DMS53 treated with DMSO at 0.1 percent for 48 hours (cell line): ENCODE data around the gene SLC9A4.

Source experiments
- DNase-seq: peaks from one replicate; lab custom pipeline; 2025; ENCODE audit not compliant: unreplicated experiment; lab: John Stamatoyannopoulos, UW

Gene SLC9A4

DNA sequence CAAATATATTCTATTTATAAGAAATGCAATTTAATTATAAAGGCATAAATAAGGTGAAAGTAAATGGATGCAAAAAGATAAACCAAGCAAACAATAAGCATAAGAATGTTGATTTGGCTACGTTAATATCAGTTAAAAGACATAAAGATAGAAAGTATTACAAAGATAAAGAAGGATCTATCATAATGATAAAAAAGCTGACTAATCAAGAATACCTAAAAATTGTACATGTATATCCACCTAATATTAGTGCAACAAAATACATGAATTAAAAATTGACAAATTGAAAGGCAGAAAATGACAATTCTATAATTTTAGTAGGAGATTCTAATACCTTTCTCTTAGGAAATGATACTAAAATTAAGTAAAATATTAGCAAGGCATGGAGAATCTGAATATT, 21.5 kb downstream of the SLC9A4 start:
- no peak for DNase-seq

DNA sequence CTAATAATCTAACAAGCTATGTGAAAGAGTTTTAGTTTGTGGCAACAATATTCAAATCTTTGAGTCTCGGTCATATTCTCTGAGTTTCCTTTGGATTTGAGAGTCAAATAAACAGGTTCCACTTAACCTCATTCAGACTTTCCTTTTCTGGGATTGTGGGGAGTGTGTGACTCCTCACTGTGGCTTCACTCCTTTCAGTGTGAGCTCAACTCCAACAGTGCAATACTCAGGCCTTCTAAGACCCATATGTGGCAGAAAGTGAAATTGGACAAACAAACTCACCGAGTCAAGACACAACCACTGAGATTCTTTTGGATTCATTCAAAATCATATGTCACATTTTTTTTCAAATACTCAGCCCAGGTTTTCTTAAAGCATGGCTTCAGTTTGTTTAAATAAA, 25.4 kb downstream of the SLC9A4 start:
- no peak for DNase-seq

DNA sequence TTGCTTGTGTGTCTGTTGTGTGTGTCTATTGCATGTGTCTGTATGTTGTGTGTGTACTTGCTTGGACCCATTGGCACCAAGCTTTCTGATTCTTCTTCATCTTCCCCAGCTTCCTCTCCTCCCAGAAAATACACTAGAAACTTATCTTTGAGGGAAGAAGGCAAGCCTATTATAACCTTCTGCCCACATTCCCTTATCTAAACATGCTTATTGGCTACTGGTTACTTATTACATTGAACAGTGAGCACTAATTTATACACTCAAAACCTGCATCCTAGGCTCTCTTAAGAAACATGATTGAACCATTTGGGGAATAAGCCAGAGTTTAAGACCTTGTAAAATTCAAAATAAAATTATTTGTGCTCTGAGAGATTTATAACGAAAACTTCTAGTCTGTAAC, 26.5 kb downstream of the SLC9A4 start:
- DNase-seq, result no peak

DNA sequence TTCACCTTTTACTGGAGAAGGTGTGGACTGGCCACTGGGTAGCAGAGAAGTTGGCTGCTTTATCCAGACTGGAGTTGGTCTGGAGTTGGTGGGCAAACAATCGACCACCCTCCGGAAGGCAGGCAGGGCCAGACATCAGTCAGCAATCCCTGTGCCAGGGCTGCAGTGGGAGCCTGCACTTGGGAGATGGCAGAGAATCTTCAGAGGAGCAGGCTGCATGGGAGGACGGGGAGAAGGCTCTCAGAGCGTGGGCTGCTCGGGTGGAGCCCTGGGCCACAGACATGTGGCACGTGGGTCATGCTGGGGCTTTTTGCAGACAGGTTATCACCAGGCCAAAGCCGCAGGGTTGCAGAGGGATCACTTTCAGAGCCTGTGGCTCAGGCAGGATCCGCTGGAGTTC, 29.6 kb downstream of the SLC9A4 start:
- no peak for DNase-seq

DNA sequence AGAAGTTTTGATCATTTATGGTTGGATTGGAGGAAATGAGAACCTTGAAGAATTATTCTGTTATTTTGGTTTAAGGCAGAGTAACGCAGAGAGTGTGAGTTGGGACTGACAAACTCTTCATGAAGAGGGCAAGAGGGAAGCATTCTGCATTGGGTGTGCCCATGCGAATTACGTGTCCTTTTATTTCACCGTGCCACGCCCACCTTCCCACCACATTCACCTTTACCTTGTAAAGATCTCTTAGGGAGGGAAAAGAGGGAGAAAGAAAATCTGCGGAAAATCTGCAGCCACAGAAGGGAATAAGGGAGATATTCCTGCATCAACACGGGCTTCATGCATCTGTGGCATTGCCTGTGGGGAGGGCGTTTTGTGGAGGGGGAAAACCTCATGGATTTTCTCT, 31.8 kb downstream of the SLC9A4 start:
- DNase-seq, result no peak

DNA sequence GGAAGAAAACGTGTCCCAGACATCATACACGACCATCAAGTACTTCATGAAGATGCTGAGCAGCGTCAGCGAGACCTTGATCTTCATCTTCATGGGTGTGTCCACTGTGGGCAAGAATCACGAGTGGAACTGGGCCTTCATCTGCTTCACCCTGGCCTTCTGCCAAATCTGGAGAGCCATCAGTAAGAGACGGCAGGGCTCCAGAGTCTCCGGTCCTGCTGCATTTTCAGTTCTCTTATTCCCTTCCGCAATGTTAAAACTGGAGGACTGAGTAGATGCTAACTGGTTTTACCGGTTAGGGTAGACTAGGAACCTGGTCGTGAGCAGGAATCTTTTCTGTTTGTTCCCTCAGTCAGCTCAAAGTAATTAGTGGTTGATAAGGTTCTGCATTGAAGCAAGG, 32.3 kb downstream of the SLC9A4 start:
- peak; percentile 96 for DNase-seq

DNA sequence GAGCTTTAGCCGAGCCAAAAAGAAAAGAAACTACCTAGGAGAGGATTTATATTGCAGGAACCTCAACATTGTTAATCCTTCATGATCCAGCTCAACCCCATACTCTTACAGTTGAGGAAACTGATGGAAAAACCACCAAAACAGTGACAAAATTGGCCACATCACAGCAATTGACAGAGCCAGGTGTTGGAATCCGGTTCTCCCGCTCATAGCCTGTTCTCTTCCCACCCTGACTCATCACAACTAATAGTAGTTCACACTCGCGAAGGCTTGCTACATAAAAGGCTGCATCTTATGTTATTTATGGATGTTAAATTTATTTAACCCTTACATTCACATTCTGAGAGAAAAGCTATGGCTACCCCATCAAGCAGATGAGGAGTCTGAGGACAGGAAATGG, 33.7 kb downstream of the SLC9A4 start:
- no peak for DNase-seq

DNA sequence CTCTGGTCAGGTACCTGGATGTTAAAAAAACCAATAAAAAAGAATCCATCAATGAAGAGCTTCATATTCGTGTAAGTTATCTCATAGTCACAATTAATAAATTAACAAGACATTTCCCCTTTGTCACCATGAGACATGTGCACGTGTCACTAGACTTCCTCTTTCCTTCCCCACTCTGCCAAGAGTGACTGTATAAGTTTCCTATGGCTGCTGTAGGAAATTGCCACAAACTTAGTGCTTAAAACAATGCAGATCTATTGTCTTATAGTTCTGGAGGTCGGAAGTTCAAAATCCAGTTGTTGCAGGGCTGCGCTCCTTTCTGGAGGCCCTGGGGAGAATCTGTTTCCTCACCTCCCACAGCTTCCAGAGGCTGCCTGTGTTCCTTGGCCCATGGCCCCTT, 35.8 kb downstream of the SLC9A4 start:
- no peak for DNase-seq

DNA sequence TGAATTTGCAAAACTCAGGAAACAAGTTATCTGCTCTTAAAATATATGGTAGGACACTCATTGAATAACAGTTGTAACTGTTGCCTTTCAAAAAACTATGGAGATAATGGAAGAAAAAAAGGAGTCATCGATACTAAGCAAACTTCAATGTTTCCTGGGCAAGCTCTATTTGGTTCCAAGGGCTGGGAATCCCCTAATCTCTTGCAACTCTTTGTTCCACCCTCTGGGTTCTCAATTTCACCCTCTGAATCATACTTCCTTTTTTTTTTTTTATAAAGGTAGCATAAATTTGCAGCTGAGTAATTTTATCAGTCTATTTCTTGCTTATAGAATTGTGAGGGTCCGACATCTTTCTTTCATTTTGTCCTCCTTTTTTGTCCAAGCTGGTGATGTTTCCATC, 36.7 kb downstream of the SLC9A4 start:
- peak; percentile 10 for DNase-seq

DNA sequence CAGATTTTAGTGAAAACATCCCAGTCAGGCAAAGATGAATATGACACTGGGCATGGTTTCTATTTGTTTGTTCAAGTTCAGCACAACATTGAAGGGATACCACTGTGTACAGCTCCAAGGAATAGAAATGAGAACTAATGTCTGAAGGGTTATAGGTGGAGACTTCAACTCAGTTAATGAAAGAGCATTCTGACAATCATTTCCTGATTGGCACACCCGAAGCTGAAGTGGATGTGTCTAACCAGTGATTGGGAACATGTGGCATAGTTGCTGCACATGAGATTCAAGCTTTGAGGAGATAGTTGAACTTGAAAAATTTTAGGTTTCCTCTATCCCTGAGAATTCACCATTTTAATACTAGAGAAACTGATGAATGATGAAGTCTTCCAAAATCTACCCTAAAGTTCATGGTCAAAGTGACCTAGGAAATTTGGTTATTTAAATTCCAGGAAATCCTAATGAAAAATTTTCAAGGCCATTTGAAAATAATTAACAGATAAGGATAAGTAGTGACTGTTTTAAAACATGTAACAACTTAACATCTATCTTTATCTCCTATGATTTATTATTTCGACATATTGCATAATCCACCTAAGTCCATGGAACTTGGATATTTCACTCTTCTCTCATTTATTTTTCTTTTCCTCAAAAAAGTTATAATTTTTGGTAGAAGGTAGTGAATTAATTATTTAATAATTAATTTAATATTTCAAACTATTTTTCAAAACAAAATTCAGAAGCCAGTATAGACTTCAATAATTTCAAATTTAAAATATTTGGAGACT, 38.0 kb downstream of the SLC9A4 start:
- no peak for DNase-seq

DNA sequence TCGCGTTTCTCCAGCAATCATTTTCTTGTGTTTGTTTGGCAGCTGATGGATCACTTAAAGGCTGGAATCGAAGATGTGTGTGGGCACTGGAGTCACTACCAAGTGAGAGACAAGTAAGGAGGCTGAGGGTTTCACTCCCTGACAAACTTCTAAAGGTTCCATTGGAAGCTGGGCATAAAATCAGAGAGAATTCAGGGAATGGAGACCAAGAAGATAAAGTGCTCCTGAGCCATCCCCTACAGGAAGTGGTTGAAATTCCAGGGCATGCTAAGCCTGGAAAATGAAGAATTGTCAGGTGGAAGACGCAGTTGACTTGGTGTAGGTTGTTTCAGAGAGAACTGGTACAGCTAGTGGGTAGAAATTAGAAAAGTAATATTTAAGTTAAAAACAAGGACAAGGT, 39.1 kb downstream of the SLC9A4 start:
- no peak for DNase-seq

DNA sequence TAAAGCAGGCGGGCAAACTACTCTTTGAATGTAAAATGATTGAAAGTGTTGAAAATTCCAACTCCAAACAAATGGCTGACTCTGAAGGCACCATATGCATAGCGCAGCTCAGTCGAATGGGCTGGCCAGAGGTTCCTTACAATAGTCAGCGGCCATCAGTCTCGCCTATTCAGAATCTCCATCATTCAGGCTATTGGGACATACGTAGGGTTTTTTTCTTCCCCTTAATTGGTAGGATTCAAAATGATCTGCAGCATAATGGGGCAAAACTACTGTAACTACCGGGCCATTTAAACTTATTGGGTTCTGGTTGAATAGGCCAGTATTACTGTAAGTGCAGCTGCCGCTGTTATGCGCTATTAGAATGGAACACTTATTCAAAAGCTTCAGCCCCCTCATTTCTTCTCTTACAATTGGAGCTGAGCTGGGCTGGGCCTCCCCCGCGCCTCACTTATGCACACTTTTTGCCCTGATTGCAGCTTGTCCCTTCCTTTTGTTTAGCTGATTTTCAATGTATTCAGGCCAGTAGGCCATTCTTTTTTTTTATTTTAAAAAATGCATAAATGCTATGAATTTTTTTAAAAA, 40.4 kb downstream of the SLC9A4 start:
- DNase-seq, result no peak

DNA sequence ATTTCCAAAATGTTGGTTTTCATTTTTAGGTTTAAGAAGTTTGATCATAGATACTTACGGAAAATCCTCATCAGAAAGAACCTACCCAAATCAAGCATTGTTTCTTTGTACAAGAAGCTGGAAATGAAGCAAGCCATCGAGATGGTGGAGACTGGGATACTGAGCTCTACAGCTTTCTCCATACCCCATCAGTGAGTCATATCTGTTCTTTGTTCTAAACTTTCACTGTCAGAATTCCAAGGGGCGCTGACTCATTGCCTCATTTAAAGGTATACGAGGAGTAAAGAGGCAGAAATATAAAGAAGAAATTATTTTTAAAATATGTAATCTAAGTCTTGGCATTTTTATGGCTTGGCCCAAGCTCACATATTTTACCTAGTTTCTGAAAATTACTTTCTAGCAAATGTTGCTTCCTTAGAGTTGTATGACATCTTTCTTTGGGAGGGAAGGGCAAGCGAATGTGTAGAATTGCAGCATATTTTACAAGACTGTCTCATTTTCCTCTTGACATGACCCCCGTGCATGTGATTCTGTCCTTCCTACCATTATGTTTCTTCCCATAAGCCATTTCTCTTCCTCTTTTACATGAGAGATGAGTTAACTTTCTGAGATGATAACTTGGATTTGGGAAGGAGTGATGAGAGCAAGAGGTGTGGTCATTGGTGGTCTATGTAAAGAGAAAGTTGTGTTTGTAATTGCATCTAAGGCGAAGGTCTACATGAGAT, 41.2 kb downstream of the SLC9A4 start:
- peak; percentile 2 for DNase-seq

DNA sequence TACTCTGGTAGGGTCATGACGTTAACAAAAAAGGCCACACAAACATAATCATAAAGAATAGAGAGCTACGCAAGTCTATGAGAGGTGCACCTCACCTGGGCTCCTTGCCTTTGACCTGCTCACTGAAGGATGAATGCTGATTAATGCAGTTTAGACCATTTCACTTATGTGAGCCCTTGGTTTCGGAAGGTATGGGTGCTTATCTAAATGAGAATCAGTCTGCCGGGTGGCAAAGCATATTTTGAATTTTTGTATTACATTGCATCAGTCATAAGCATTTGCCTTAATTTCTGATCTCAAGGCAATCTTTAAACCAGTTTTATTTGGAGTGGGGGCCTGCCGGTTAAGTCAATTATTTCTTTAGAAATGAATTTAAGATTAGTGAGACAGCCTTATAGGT, 42.8 kb downstream of the SLC9A4 start:
- DNase-seq, result no peak

DNA sequence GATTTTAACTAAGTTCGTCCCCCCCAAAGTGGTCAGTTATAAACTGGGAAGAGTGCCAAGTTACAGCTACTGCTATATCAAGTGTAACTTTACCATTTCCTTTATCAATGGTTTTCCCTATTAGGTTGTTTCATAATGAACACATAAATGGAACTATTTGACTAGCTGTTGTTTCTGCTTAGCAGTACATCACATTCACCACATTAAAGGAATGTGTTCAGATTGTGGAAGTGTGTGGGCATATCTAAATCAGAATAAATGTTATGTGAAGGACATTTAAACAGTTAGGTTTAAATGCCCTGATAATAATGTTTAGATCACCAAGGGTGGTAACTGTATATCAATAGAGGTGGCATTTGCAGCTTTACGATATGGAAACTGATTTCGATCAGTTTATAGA, 45.1 kb downstream of the SLC9A4 start:
- DNase-seq, result no peak

DNA sequence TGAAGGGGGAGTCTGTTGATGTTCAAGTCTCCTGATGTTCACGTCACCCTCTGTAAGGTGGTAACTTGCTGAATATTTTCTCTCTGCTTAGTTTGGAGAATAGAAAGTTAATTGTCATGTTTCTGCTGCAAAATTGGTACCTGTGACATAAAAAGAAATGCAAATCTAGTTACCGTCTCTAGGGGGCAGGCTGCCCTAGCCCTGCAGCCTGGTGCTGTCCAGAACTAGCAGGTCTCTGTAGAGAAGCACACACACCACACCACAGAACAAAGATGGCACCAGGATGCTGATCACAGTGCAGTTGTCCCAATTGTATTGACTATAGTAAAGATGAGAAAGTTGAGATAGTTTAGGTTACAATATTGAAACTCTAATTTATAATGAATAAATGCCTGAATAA, 47.0 kb downstream of the SLC9A4 start:
- peak; percentile 72 for DNase-seq

DNA sequence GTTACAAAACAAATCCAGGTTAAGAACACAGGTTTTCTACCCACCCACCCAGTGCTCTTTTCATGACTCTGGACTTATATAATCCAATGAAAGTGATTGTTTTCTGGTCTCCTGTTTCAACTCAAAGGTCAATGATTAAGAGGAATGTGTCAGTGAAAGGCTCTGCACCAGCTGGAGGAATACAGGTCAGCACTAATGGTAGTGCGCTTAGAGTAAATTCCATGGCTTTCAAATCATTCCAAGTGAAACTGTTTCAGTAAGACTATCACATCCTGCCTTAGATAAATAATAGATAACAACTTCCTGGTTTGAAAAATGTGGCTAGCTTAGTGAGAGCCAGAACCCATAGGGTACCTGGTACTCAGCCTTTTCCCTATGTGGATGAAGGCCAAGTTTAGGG, 47.8 kb downstream of the SLC9A4 start:
- DNase-seq, result peak; percentile 41

DNA sequence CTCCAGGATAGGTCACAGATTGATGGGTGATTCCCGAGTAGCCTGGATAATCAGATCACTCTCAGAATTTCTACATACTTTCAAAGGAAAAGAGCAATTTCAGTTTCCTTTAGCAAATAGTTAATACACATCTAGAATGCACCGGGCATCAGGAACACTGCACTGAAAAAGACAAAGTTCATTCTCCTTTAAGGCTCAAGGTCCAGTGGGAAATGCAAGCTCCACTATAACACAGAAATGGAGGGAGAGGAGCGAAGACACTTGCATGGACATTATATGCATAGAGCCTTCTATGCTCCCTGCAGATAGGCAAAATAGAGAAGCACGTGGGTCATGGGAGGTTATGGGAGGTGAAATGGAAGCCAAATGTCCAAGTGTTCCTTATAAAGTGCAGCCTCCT, 49.1 kb downstream of the SLC9A4 start:
- DNase-seq, result no peak

DNA sequence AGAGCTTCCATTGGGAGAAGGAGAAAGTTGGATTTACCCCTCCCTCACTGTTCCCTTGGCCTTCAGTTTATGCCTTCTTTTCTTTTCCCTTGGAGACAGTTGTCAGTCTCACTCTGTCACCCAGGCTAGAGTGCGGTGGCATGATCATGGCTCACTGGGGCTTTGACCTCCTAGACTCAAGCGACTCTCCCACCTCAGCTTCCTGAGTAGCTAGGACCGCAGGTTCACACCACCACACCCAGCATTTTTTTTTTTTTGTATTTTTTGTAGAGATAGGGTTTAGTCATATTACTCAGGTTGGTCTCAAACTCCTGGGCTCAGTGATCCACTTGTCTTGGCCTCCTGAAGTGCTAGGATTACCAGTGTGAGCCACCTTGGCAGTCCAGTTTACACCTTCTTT, 49.9 kb downstream of the SLC9A4 start:
- no peak for DNase-seq

DNA sequence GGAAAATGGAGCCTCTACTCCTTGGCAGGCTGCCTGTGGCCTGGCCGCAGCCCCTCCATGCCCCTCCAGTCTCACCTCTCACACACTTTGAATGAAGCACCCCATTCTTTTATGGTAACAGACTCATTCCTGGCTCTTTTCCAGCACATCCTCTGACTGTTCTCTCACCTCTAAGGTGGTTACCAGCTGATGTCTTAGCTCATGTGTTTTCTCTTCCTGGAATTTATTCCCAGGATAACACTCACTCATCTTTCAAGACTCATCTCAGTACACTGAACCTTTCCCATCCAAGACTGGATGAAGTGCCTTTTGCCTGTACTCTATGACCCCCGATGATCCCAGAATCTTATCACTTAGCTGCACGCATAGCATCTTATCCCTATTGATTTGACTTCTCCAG, 50.6 kb downstream of the SLC9A4 start:
- no peak for DNase-seq

DNA sequence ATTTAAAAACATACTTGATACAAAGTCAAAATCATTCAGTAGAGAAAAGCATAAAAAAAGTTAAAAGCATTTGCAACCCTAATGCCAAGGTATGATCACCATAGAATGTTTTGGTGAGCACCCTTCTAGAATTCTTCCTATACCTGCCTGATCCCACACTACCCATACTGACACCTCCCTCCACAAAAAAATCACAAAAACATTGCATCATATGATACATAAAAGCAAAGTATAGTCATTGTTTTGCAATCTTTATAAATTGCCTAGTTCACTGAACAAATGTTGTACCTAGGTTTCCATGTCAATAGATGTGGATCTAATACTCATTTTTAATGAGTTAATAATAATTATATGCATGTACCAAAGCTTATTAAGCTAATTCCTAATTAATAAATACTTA, 54.1 kb downstream of the SLC9A4 start:
- no peak for DNase-seq

DNA sequence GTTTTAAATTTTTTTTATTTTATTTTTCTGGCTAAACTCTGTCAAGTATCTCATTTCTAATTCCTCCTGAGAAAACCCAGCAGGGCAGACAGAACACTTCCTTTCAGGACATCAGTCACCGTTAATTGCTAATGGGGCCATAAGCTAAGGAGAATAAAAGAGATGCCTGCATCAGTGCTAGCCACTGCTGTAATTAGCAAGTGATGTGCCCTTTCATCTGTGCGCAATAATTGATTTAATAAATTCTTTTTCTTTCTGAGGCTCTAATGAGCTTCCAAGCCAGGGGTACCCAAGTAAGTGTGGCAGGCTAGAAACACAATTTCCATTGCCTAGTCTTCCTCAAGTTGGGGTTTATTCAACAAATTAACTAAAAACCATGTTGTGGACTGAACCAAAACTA, 65.5 kb downstream of the SLC9A4 start:
- no peak for DNase-seq
